ENCODE measurements around the gene CSH2.

DNA sequence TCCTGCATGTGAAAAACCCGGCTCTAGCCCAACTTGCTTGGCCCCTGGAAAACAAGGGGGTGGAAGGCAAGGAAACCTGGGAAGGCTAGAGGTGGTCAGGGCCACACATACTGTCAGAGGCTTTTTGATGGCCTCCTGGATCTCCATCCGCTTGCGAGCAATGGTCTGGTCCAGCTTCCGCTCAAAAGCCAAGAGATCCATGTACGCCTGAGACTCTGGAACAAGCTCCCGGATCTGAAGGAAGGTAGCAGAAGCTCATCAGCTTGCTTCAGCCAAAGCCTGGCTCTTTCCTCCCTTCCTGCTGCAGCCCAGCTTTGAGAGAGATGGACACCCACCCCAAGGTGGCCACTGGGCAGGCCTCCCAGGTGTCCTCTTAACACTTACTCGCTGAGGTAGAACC lies 36.7 kb downstream of the CSH2 start:
- TF ChIP-seq, protein P1, sequence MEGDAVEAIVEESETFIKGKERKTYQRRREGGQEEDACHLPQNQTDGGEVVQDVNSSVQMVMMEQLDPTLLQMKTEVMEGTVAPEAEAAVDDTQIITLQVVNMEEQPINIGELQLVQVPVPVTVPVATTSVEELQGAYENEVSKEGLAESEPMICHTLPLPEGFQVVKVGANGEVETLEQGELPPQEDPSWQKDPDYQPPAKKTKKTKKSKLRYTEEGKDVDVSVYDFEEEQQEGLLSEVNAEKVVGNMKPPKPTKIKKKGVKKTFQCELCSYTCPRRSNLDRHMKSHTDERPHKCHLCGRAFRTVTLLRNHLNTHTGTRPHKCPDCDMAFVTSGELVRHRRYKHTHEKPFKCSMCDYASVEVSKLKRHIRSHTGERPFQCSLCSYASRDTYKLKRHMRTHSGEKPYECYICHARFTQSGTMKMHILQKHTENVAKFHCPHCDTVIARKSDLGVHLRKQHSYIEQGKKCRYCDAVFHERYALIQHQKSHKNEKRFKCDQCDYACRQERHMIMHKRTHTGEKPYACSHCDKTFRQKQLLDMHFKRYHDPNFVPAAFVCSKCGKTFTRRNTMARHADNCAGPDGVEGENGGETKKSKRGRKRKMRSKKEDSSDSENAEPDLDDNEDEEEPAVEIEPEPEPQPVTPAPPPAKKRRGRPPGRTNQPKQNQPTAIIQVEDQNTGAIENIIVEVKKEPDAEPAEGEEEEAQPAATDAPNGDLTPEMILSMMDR (IDR thresholded peaks at IDR 0.05): no peak
- TF ChIP-seq FOSL2 (IDR thresholded peaks at IDR 0.05) (no peak), FOSL2 (CRISPR knock-in tag; IDR thresholded peaks at IDR 0.05) (no peak), HOXB5 (CRISPR knock-in tag; IDR thresholded peaks at IDR 0.05) (no peak), MYC (IDR thresholded peaks at IDR 0.05; ENCODE audit: borderline replicate concordance, low read length) (no peak), EHMT2 (IDR thresholded peaks at IDR 0.05; ENCODE audit: low read depth) (no peak), SMC3 (IDR thresholded peaks at IDR 0.05) (no peak), PHF8 (IDR thresholded peaks at IDR 0.05; ENCODE audit: borderline replicate concordance, low read depth) (no peak), RAD21 (conservative IDR thresholded peaks at IDR 0.05 in 1 of 2, IDR thresholded peaks at IDR 0.05 in 1 of 2) (no peak)
- TF ChIP-seq, protein P2, sequence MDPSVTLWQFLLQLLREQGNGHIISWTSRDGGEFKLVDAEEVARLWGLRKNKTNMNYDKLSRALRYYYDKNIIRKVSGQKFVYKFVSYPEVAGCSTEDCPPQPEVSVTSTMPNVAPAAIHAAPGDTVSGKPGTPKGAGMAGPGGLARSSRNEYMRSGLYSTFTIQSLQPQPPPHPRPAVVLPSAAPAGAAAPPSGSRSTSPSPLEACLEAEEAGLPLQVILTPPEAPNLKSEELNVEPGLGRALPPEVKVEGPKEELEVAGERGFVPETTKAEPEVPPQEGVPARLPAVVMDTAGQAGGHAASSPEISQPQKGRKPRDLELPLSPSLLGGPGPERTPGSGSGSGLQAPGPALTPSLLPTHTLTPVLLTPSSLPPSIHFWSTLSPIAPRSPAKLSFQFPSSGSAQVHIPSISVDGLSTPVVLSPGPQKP (IDR thresholded peaks at IDR 0.05; ENCODE audit: low read depth, low read length): no peak
